CD4-positive, alpha-beta T cell (primary cell): ENCODE data around the gene CDH22. TPM values are rescaled to one million over a fixed set of nuclear protein-coding genes. Genes with fewer than 3 reads are reported as not detected.

Experiments used
- ATAC-seq: fragments of 200-7000 bp; cut with Tn5 transposase; one replicate; pipeline ENCODE4 v1.10.0; 2022; ENCODE audit warnings: mild to moderate bottlenecking; ENCODE audit not compliant: poor library complexity
- CTCF ChIA-PET: fragments of 350-600 bp; sonication (Branson Sonifier 250); formaldehyde crosslinking; loops from one replicate; lab custom pipeline; 2021; ENCODE audit warnings: antibody characterized with exemption, inconsistent platforms; lab: Charles Lee
- POLR2A ChIA-PET: fragments of 350-600 bp; sonication (Branson Sonifier 250); formaldehyde crosslinking; loops from one replicate; lab custom pipeline; 2021; ENCODE audit warnings: antibody characterized with exemption, inconsistent platforms; lab: Charles Lee
- DNase-seq, 14 experiments: peaks; one replicate each; pipeline ENCODE4 v3.0.0-alpha.2; 2013 to 2020; ENCODE audit warnings: mixed read lengths in 2 of 14
- H3K27ac ChIP-seq, 2 donors: one replicate each; pipeline versions ENCODE4 v1.5.1 to v1.7.0; 2013; ENCODE audit warnings: low read length in 2 of 2, low read depth in 1 of 2, mild to moderate bottlenecking in 1 of 2
- H3K27me3 ChIP-seq, 2 experiments: 1 replicate in 1 of 2; 2 replicates in 1 of 2; pipeline versions ENCODE4 v1.6.1 to v1.7.0; 2013; ENCODE audit warnings: low read length in 2 of 2, control low read depth in 1 of 2, mild to moderate bottlenecking in 1 of 2, moderate library complexity in 1 of 2; ENCODE audit not compliant: insufficient read depth in 2 of 2, control insufficient read depth in 1 of 2
- H3K36me3 ChIP-seq: one replicate; pipeline ENCODE4 v1.6.1; 2013; ENCODE audit warnings: low read length, control low read depth; ENCODE audit not compliant: insufficient read depth
- H3K4me1 ChIP-seq: one replicate; pipeline ENCODE4 v1.6.1; 2013; ENCODE audit warnings: low read length, control low read depth; ENCODE audit not compliant: insufficient read depth
- H3K4me3 ChIP-seq: one replicate; pipeline ENCODE4 v1.5.1; 2013; ENCODE audit warnings: mild to moderate bottlenecking, low read length, moderate library complexity
- H3K9me3 ChIP-seq, 2 experiments: 1 replicate in 1 of 2; 2 replicates in 1 of 2; pipeline versions ENCODE4 v1.6.1 to v1.7.0; 2013; ENCODE audit warnings: low read length in 2 of 2, mild to moderate bottlenecking in 2 of 2, control low read depth in 1 of 2, moderate library complexity in 1 of 2; ENCODE audit not compliant: control insufficient read depth in 1 of 2, insufficient read depth in 1 of 2
- H3K27ac Mint-ChIP-seq: one replicate; pipeline ENCODE4 v1.8.0; 2020; ENCODE audit warnings: mixed read lengths
- H3K27me3 Mint-ChIP-seq: one replicate; pipeline ENCODE4 v1.8.0; 2021; ENCODE audit warnings: mixed read lengths
- H3K36me3 Mint-ChIP-seq: one replicate; pipeline ENCODE4 v1.8.0; 2021; ENCODE audit warnings: low read depth, mixed read lengths
- H3K4me1 Mint-ChIP-seq: one replicate; pipeline ENCODE4 v1.8.0; 2021; ENCODE audit warnings: low read depth, mixed read lengths
- H3K4me3 Mint-ChIP-seq: one replicate; pipeline ENCODE4 v1.8.0; 2020; ENCODE audit warnings: mild to moderate bottlenecking, mixed read lengths
- H3K9me3 Mint-ChIP-seq: one replicate; pipeline ENCODE4 v1.8.0; 2020; ENCODE audit warnings: mixed read lengths
- CTCF ChIP-seq: fragments of 200-600 bp; IDR thresholded peaks from one replicate; pipeline ENCODE4 v1.8.0; 2022; ENCODE audit warnings: antibody characterized with exemption, mild to moderate bottlenecking
- intact Hi-C, 2 experiments: fragments of 100-400 bp; cut with DNase I in 1 of 2; cut with micrococcal nuclease in 1 of 2; formaldehyde crosslinking; loops; one replicate each; pipeline versions ENCODE4 v1.15.1 to v1.9.0; 2023 to 2025; cut with DNase I, micrococcal nuclease
- total RNA-seq, 174 experiments: library from RNA in 2 of 174; stranded (reverse) in 2 of 174; gene quantifications; one replicate each; pipeline ENCODE4 v1.2.3 and lab custom pipeline; 2021 to 2026

The CDH22 gene
- total RNA-seq, 2 experiments from 2014 or later: not detected

DNA sequence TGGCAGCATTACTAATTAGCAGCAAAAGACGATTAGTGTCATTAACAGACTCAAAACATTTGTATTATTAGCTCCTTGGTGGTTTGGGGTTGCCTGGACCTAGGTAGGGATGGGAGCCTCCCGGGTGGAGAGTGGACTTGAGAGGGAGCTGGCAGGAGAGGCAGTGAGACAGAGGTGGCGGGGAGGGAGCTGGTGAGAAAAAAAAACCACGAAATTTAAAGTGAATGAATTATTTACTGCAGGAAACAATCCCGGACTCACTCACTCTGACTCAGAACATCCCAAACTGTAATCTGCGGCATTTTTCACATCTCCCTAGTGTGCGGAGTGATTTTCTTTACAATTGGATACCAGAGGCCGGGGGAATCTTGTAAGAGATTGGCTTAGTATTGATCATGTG, 14.3 kb upstream of the CDH22 start:
- H3K27me3 Mint-ChIP-seq: peaks cover 40% of the 10 kb centered on the region
- ChIA-PET POLR2A (no interaction called here), CTCF (no interaction called here)
- H3K4me3 Mint-ChIP-seq: no peak overlapping the region
- no peak for TF ChIP-seq CTCF
- H3K9me3 Mint-ChIP-seq: no peaks in the 10 kb centered on the region
- H3K27me3 ChIP-seq: peaks cover 12% of the 10 kb centered on the region in 2 experiments
- H3K4me1 ChIP-seq: no peaks in the 10 kb centered on the region
- no peak overlapping the region for H3K27ac ChIP-seq
- H3K36me3 ChIP-seq: no peaks in the 10 kb centered on the region
- peaks cover 0 to 1% of the 10 kb centered on the region in 2 experiments for H3K9me3 ChIP-seq
- H3K36me3 Mint-ChIP-seq: no peaks in the 10 kb centered on the region
- no peaks in the 10 kb centered on the region for H3K4me1 Mint-ChIP-seq
- H3K27ac Mint-ChIP-seq: no peak overlapping the region
- H3K4me3 ChIP-seq: no peak overlapping the region
- DNase-seq: no peak
- ATAC-seq: no peak
- intact Hi-C loops: no loop called here

GRCh38 chr20:46317685-46318177, 9.4 kb upstream of the CDH22 start:
- H3K36me3 Mint-ChIP-seq: no peaks in the 10 kb centered on the region
- peaks cover 47 to 56% of the 10 kb centered on the region in 2 experiments for H3K27me3 ChIP-seq
- H3K36me3 ChIP-seq: no peaks in the 10 kb centered on the region
- H3K27me3 Mint-ChIP-seq: peaks cover 72% of the 10 kb centered on the region
- no peaks in the 10 kb centered on the region for H3K4me1 Mint-ChIP-seq
- ATAC-seq (no peak), DNase-seq (no peak)
- peaks cover 0 to 10% of the 10 kb centered on the region in 2 experiments for H3K9me3 ChIP-seq
- H3K27ac Mint-ChIP-seq: no peak overlapping the region
- no peaks in the 10 kb centered on the region for H3K9me3 Mint-ChIP-seq
- H3K4me3 Mint-ChIP-seq: no peak overlapping the region
- H3K27ac ChIP-seq: no peak overlapping the region
- H3K4me1 ChIP-seq: peaks cover 2% of the 10 kb centered on the region
- intact Hi-C loops: no loop called here
- CTCF ChIA-PET: no interaction called here
- POLR2A ChIA-PET: no interaction called here
- no peak overlapping the region for H3K4me3 ChIP-seq
- TF ChIP-seq CTCF: no peak

DNA sequence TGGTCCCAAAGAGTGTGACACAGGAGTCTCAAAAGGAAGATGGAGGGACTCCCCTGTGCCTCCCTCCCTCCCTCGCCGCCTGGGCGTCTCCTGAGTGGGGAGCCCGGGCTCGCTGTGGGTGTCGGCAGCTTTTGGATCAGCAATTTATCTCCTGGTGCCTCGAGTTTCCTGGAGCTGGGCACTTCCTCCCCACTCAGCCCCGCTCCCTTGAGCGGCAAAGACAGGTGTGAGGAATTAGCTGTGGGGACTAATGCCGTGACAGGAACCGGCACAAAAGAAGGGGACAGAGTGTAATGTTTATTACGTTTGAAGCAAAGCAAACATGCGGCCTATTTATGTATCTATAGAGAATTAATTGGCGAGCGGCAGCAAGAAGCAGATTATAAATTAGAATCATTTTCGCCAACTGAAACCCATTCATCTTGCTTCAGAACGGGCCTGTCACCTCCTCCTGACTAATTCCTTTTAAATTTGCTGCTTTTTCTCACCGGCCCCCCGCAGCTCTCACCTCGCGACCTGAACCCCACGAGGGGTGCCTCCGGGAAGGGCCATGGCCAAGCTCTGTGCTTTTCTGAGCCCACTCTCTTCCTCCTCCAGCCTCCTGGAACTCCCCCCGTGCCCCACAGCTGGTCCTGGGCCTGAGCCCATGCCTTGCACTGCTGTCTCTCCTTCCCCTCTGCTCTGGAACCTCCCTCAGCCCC, 8.8 kb upstream of the CDH22 start:
- no peak overlapping the region for H3K27ac Mint-ChIP-seq
- TF ChIP-seq CTCF: no peak
- Histone ChIP-seq H3K36me3 (no peaks in the 10 kb centered on the region), H3K9me3 (peaks cover 0 to 10% of the 10 kb centered on the region in 2 experiments), H3K4me1 (peaks cover 8% of the 10 kb centered on the region), H3K27me3 (peaks cover 47 to 62% of the 10 kb centered on the region in 2 experiments), H3K4me3 (no peak overlapping the region), H3K27ac (no peak overlapping the region)
- no peak for DNase-seq
- no peak overlapping the region for H3K4me3 Mint-ChIP-seq
- peaks cover 3% of the 10 kb centered on the region for H3K4me1 Mint-ChIP-seq
- no peak for ATAC-seq
- POLR2A ChIA-PET: no interaction called here
- peaks cover 69% of the 10 kb centered on the region for H3K27me3 Mint-ChIP-seq
- H3K36me3 Mint-ChIP-seq: no peaks in the 10 kb centered on the region
- intact Hi-C loops: no loop called here
- CTCF ChIA-PET: no interaction called here
- no peaks in the 10 kb centered on the region for H3K9me3 Mint-ChIP-seq
